H1 (cell line): ENCODE data around the gene CD300H. TPM values are rescaled to one million over a fixed set of nuclear protein-coding genes. Genes with fewer than 3 reads are reported as not detected.

Experiments used
- CEBPB ChIP-seq: IDR thresholded peaks from 2 replicates; pipeline ENCODE4 v1.6.1; 2012; ENCODE audit warnings: low read depth, low read length
- HDAC2 ChIP-seq, 2 experiments: fragments of 300-600 bp in 1 of 2; sonication (generic) in 1 of 2; IDR thresholded peaks; 2 replicates each; pipeline ENCODE4 v1.6.1; 2011 to 2012; ENCODE audit warnings: low read depth in 2 of 2, low read length in 2 of 2, mild to moderate bottlenecking in 2 of 2, moderate library complexity in 2 of 2, borderline replicate concordance in 1 of 2, inconsistent platforms in 1 of 2
- POLR2AphosphoS5 ChIP-seq: IDR thresholded peaks from 2 replicates; pipeline ENCODE4 v1.6.1; 2011; ENCODE audit warnings: low read depth, low read length
- SIRT6 ChIP-seq: IDR thresholded peaks from one replicate; pipeline ENCODE4 v1.7.1; 2012; ENCODE audit warnings: low read length, inconsistent platforms
- SIX5 ChIP-seq: IDR thresholded peaks from 2 replicates; pipeline ENCODE4 v1.6.1; 2011; ENCODE audit warnings: mild to moderate bottlenecking, low read depth, low read length
- SP1 ChIP-seq: IDR thresholded peaks from 2 replicates; pipeline ENCODE4 v1.6.1; 2011; ENCODE audit warnings: low read depth, low read length
- SP4 ChIP-seq: IDR thresholded peaks from 2 replicates; pipeline ENCODE4 v1.6.1; 2012; ENCODE audit warnings: low read length, inconsistent platforms
- TEAD4 ChIP-seq: IDR thresholded peaks from 2 replicates; pipeline ENCODE4 v1.6.1; 2012; ENCODE audit warnings: low read depth, low read length, inconsistent platforms, mixed read lengths
- polyA plus RNA-seq, 7 experiments: library from polyadenylated mRNA; depleted of rRNA in 3 of 7; stranded (reverse) in 5 of 7; unstranded in 2 of 7; fragments of >200 nt in 5 of 7; fragments of 200-250 nt in 2 of 7; gene quantifications; 1 replicate in 5 of 7; 2 replicates in 1 of 7; 4 replicates in 1 of 7; pipeline versions ENCODE4 v1.2.1 to v1.2.3, GENCODE V29; 2011 to 2013; ENCODE audit warnings: missing spikeins in 2 of 7, mixed read lengths in 2 of 7
- total RNA-seq: library from RNA; stranded (reverse); fragmentation: NEBNext Ultra II Directional; extraction: Animal tissue kit (Norgen Biotek cat#: 25700); gene quantifications from 2 replicates; pipeline ENCODE4 v1.2.1, GENCODE V29; 2021
- TF ChIP-seq, protein P1 (sequence below): IDR thresholded peaks from 2 replicates; pipeline ENCODE4 v1.6.1; 2011; ENCODE audit warnings: low read depth, mild to moderate bottlenecking, low read length; ENCODE audit not compliant: insufficient read depth

CD300H gene
- total and polyA plus RNA-seq, 2 of the 8 experiments (the other 6 are each of a cell fraction or from before 2014, with no cell fraction given) = not detected

DNA sequence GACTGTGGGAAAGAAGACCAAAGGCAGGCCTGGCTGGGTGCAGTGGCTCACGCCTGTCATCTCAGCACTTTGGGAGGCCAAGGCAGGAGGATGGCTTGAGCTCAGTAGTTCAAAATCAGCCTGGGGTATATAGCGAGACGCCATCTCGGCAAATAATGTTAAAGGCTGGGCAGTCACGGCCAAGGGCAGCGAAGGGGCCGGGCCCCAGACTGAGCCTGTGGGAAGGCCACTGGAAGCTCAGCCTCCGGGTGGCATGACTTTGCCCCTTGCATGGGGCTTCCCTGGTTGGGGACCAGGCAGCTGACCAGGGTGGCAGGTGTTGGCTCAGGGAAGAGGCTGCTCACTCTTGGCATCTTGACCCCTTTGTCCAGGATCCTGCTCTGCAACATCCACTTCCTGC is 38.7 kb upstream of the CD300H start (continued):
- no peak for TF ChIP-seq SIRT6
- no peak for TF ChIP-seq HDAC2 (IDR thresholded peaks at IDR 0.05; ENCODE audit: borderline replicate concordance in 1 of 2, low read depth in 2 of 2, low read length in 2 of 2)
- TF ChIP-seq TEAD4 = no peak
- TF ChIP-seq POLR2AphosphoS5 = no peak
- TF ChIP-seq SP1 = no peak
- TF ChIP-seq CEBPB = no peak
- no peak for TF ChIP-seq SIX5
- no peak for TF ChIP-seq SP4
- TF ChIP-seq, protein P1, sequence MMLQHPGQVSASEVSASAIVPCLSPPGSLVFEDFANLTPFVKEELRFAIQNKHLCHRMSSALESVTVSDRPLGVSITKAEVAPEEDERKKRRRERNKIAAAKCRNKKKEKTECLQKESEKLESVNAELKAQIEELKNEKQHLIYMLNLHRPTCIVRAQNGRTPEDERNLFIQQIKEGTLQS = no peak
